ENCODE results near the gene SLC35F5. TPM values are rescaled to one million over a fixed set of nuclear protein-coding genes. Genes with fewer than 3 reads are reported as not detected.

Gene SLC35F5
- total and polyA plus RNA-seq, 10 of the 15 experiments (the other 5 are each of a cell fraction or from before 2014, with no cell fraction given) = 1.8 to 31.3 (median 16.5) TPM

DNA sequence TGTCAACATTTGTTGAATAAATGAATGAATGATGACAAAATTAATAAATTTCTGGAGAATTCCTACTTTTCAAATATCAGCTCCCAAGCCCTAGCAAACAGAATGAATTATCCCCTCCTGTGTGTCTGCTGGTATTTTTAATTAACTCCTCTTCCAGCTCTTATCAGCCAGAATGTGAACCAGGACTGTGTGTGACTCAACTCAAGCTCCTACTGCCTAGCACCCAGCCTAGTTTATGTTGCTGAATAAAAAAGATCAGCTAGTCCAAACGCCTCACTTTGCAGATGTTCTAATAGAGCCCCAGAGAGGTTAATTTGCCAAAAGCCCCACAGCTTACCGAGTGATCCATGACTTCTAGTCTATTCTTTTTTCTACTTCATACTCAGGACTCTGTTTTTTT is 79.1 kb downstream of the SLC35F5 start:
- ChIA-PET RAD21 (ENCODE audit: unreplicated experiment) (interaction anchor here (1.3 kb wide), 1 partner anchor 23 kb away, joined by 6 read pairs; no protein-coding TSS in a partner anchor), POLR2A (no interaction called here), CTCF (interaction anchor here (0.6 to 1.6 kb wide), 2 partner anchors 14 to 89 kb away, joined by 3 to 7 read pairs; no protein-coding TSS in a partner anchor)

GRCh38 chr2:113676623-113677266 is 79.7 kb downstream of the SLC35F5 start:
- no peak for FAIRE-seq

More for the DNA sequence above, 79.1 kb downstream of the SLC35F5 start:
- H3K4me1 ChIP-seq (ENCODE audit: control insufficient read depth, insufficient read depth, low read length) = no peaks in the 10 kb centered on the region
- H3K9ac ChIP-seq (ENCODE audit: control insufficient read depth, insufficient read depth, low read length) = no peak overlapping the region
- intact Hi-C loops (cut with micrococcal nuclease; ENCODE audit: unreplicated experiment) (no loop called here), in situ Hi-C loops (cut with MboI) (no loop called here)
- H3K36me3 ChIP-seq (ENCODE audit: control insufficient read depth in 2 of 2, insufficient read depth in 2 of 2, low read length in 1 of 2) = no peaks in the 10 kb centered on the region
- no peak overlapping the region for H3K4me2 ChIP-seq (ENCODE audit: control insufficient read depth, insufficient read depth)
- no peak overlapping the region for H3K27ac ChIP-seq (ENCODE audit: control insufficient read depth, insufficient read depth)
- 0% methylated on average over 2 of the region's 2 CpGs for WGBS (ENCODE audit: insufficient coverage, insufficient replicate concordance, low lambda C conversion rate, missing lambda C conversion rate)
- H4K20me1 ChIP-seq (ENCODE audit: control insufficient read depth, insufficient read depth) = no peaks in the 10 kb centered on the region
- no peak overlapping the region for H3K4me3 ChIP-seq
- no peak for ATAC-seq
- TF ChIP-seq RUNX3 (IDR thresholded peaks at IDR 0.05; ENCODE audit: low read length) (no peak), NR2F1 (conservative IDR thresholded peaks at IDR 0.05) (no peak), CREM (IDR thresholded peaks at IDR 0.05; ENCODE audit: low read depth) (no peak), BCL11A (IDR thresholded peaks at IDR 0.05; ENCODE audit: low read depth, low read length) (no peak), SMC3 (IDR thresholded peaks at IDR 0.05; ENCODE audit: borderline replicate concordance, low read length) (no peak)
- FAIRE-seq = no peak
- no peaks in the 10 kb centered on the region for H3K79me2 ChIP-seq (ENCODE audit: control insufficient read depth, insufficient read depth, low read length)
- no peak for DNase-seq (ENCODE audit: low read depth, low spot score)
- no peaks in the 10 kb centered on the region for H3K27me3 ChIP-seq (replicated peaks in 1 of 2; ENCODE audit: control insufficient read depth in 2 of 2, insufficient read depth in 2 of 2, low read length in 1 of 2)
- SMC1A ChIA-PET (ENCODE audit: uncharacterized antibody, unreplicated experiment) = interaction anchor here (0.8 to 1.6 kb wide), 5 partner anchors 14 to 87 kb away, joined by 3 to 5 read pairs (median 3); no protein-coding TSS in a partner anchor
- H3K9me3 ChIP-seq (replicated peaks; ENCODE audit: control insufficient read depth, insufficient read depth, low read length) = no peaks in the 10 kb centered on the region
- H2AFZ ChIP-seq (ENCODE audit: control insufficient read depth, low read depth, low read length) = no peak overlapping the region
- BruUV-seq (replicated peaks) = no TSS peak

More at GRCh38 chr2:113676623-113677266, 79.7 kb downstream of the SLC35F5 start:
- DNase-seq (ENCODE audit: low read depth, low spot score) (no peak), ATAC-seq (no peak)
- Histone ChIP-seq H3K27me3 (replicated peaks in 1 of 2; ENCODE audit: control insufficient read depth in 2 of 2, insufficient read depth in 2 of 2, low read length in 1 of 2) (no peaks in the 10 kb centered on the region), H3K79me2 (ENCODE audit: control insufficient read depth, insufficient read depth, low read length) (no peaks in the 10 kb centered on the region), H3K9ac (ENCODE audit: control insufficient read depth, insufficient read depth, low read length) (no peak overlapping the region), H3K27ac (ENCODE audit: control insufficient read depth, insufficient read depth) (no peak overlapping the region), H3K9me3 (replicated peaks; ENCODE audit: control insufficient read depth, insufficient read depth, low read length) (no peaks in the 10 kb centered on the region), H2AFZ (ENCODE audit: control insufficient read depth, low read depth, low read length) (no peak overlapping the region), H3K36me3 (ENCODE audit: control insufficient read depth in 2 of 2, insufficient read depth in 2 of 2, low read length in 1 of 2) (no peaks in the 10 kb centered on the region), H3K4me2 (ENCODE audit: control insufficient read depth, insufficient read depth) (no peak overlapping the region), H3K4me1 (ENCODE audit: control insufficient read depth, insufficient read depth, low read length) (no peaks in the 10 kb centered on the region), H3K4me3 (no peak overlapping the region), H4K20me1 (ENCODE audit: control insufficient read depth, insufficient read depth) (no peaks in the 10 kb centered on the region)
- ChIA-PET CTCF (interaction anchor here (0.6 to 1.6 kb wide), 3 partner anchors 15 to 89 kb away, joined by 3 to 7 read pairs (median 3); no protein-coding TSS in a partner anchor), SMC1A (ENCODE audit: uncharacterized antibody, unreplicated experiment) (interaction anchor here (0.8 to 1.6 kb wide), 6 partner anchors 15 to 88 kb away, joined by 3 to 5 read pairs (median 4); no protein-coding TSS in a partner anchor), POLR2A (no interaction called here), RAD21 (ENCODE audit: unreplicated experiment) (interaction anchor here (0.6 to 1.3 kb wide), 2 partner anchors 12 to 24 kb away, joined by 3 to 6 read pairs; no protein-coding TSS in a partner anchor)
- intact Hi-C loops (cut with micrococcal nuclease; ENCODE audit: unreplicated experiment) (no loop called here), in situ Hi-C loops (cut with MboI) (no loop called here)
- 60% methylated on average over 4 of the region's 4 CpGs for WGBS (ENCODE audit: insufficient coverage, insufficient replicate concordance, low lambda C conversion rate, missing lambda C conversion rate)
- TF ChIP-seq POLR2A (IDR thresholded peaks at IDR 0.05; ENCODE audit: low read depth, low read length) (no peak), RELA (IDR thresholded peaks at IDR 0.05; ENCODE audit: borderline replicate concordance, partially characterized antibody) (no peak), ZNF384 (IDR thresholded peaks at IDR 0.05; ENCODE audit: borderline replicate concordance, low read depth, low read length) (no peak), POLR2AphosphoS5 (IDR thresholded peaks at IDR 0.05; ENCODE audit: low read length) (no peak), ZNF24 (IDR thresholded peaks at IDR 0.05) (no peak), BRCA1 (IDR thresholded peaks at IDR 0.05; ENCODE audit: low read depth, low read length) (no peak), CREM (IDR thresholded peaks at IDR 0.05; ENCODE audit: low read depth) (no peak), PKNOX1 (IDR thresholded peaks at IDR 0.05) (no peak), WRNIP1 (IDR thresholded peaks at IDR 0.05; ENCODE audit: borderline replicate concordance, low read depth, low read length) (no peak), IKZF1 (conservative IDR thresholded peaks at IDR 0.05) (no peak)
- no TSS peak for BruUV-seq (replicated peaks)

Data from GM12878 (cell line).